K562 (cell line): ENCODE measurements around the gene LRP1B. TPM values are rescaled to one million over a fixed set of nuclear protein-coding genes. Genes with fewer than 3 reads are reported as not detected.
A peak's percentile ranks its signal among the peaks of the same experiment; 100 is the strongest.

ENCODE experiments used
- ATAC-seq: fragments of 200-7000 bp; cut with Tn5 transposase; 3 replicates; pipeline ENCODE4 v1.9.1; 2020; ENCODE audit warnings: moderate library complexity
- BruUV-seq: library from RNA; stranded (reverse); fragments of 400-500 nt; replicated peaks from 2 replicates; lab custom pipeline; 2021; lab: Mats Ljungman, UMichigan
- CTCF ChIA-PET: fragments of 300-600 bp; formaldehyde crosslinking; extraction: SDS; loops from one replicate; lab custom pipeline; 2021; ENCODE audit warnings: low intra/inter-chr PET ratio; lab: Yijun Ruan, JAX
- POLR2A ChIA-PET: fragments of 300-600, 350-650 bp; sonication (Branson Sonifier 250); formaldehyde crosslinking; extraction: SDS; loops from one replicate; lab custom pipeline; 2021; ENCODE audit warnings: antibody characterized with exemption, inconsistent platforms; lab: Yijun Ruan, JAX
- DNase-seq, 4 experiments: peaks; one replicate each; pipeline versions ENCODE4 v3.0.0 to v3.0.0-alpha.2; 2011 to 2018; ENCODE audit warnings: low spot score in 3 of 4, mixed read lengths in 3 of 4; ENCODE audit errors: extremely low read depth in 1 of 4
- FAIRE-seq: peaks from 2 replicates; lab custom pipeline; 2011; peaks lifted over from hg19 to GRCh38; lab: Jason Lieb, UNC
- H2AFZ ChIP-seq: 2 replicates; pipeline ENCODE4 v1.6.0; 2011; ENCODE audit warnings: low read depth, low read length, control low read depth, inconsistent platforms
- H3K27ac ChIP-seq: fragments of 200-600 bp; 3 replicates; pipeline ENCODE4 v1.8.0; 2011; ENCODE audit warnings: low read depth, mild to moderate bottlenecking, control low read depth, inconsistent platforms, low read length, moderate library complexity, mixed read lengths; ENCODE audit errors: extremely low read depth
- H3K27me3 ChIP-seq, 2 experiments: fragments of 300-600 bp in 1 of 2; 2 replicates in 1 of 2; 3 replicates in 1 of 2; pipeline versions ENCODE4 v1.6.0 to v1.8.0; 2011; ENCODE audit warnings: inconsistent platforms in 2 of 2, low read length in 2 of 2, mild to moderate bottlenecking in 1 of 2, mixed read lengths in 1 of 2, moderate library complexity in 1 of 2; ENCODE audit not compliant: control insufficient read depth in 2 of 2, insufficient read depth in 2 of 2
- H3K36me3 ChIP-seq: fragments of 300-600 bp; 3 replicates; pipeline ENCODE4 v1.8.0; 2011; ENCODE audit warnings: mild to moderate bottlenecking, low read length, inconsistent platforms; ENCODE audit not compliant: control insufficient read depth, insufficient read depth
- H3K4me1 ChIP-seq, 2 experiments: fragments of 200-600 bp in 1 of 2; replicated peaks in 1 of 2; 2 replicates in 1 of 2; 3 replicates in 1 of 2; pipeline versions ENCODE4 v1.5.1 to v1.8.0; 2011; ENCODE audit warnings: inconsistent platforms in 2 of 2, low read length in 2 of 2, mild to moderate bottlenecking in 1 of 2, mixed read lengths in 1 of 2, moderate library complexity in 1 of 2; ENCODE audit not compliant: control insufficient read depth in 2 of 2, insufficient read depth in 2 of 2
- H3K4me2 ChIP-seq: 2 replicates; pipeline ENCODE4 v1.6.1; 2011; ENCODE audit warnings: low read length, control low read depth, inconsistent platforms, mixed read lengths; ENCODE audit not compliant: insufficient read depth
- H3K4me3 ChIP-seq: fragments of 200-600 bp; sonication (generic), shearing (Covaris generic); 2 replicates; pipeline ENCODE4 v1.5.1; 2016; ENCODE audit warnings: control low read depth, inconsistent platforms
- H3K79me2 ChIP-seq: fragments of 200-600 bp; 3 replicates; pipeline ENCODE4 v1.8.0; 2011; ENCODE audit warnings: low read length, inconsistent platforms; ENCODE audit not compliant: control insufficient read depth, insufficient read depth
- H3K9ac ChIP-seq, 2 experiments: 2 replicates each; pipeline versions ENCODE4 v1.6.0 to v1.6.1; 2011; ENCODE audit warnings: low read depth in 2 of 2, low read length in 2 of 2, control low read depth in 1 of 2, inconsistent platforms in 1 of 2, mild to moderate bottlenecking in 1 of 2, mixed read lengths in 1 of 2; ENCODE audit not compliant: insufficient read depth in 1 of 2
- H3K9me1 ChIP-seq: one replicate; pipeline ENCODE4 v1.6.0; 2011; ENCODE audit warnings: inconsistent platforms, mild to moderate bottlenecking, low read length, moderate library complexity; ENCODE audit not compliant: control insufficient read depth, insufficient read depth
- H3K9me3 ChIP-seq: replicated peaks from 2 replicates; pipeline ENCODE4 v1.5.1; 2011; ENCODE audit warnings: low read depth, low read length, inconsistent platforms; ENCODE audit not compliant: control insufficient read depth, insufficient read depth
- H4K20me1 ChIP-seq: replicated peaks from 2 replicates; pipeline ENCODE4 v1.6.1; 2011; ENCODE audit warnings: low read length, inconsistent platforms, mixed read lengths; ENCODE audit not compliant: control insufficient read depth, insufficient read depth
- SPI1 ChIP-seq: IDR thresholded peaks from 2 replicates; pipeline ENCODE4 v1.6.1; 2011; ENCODE audit warnings: low read depth, low read length, control low read depth, borderline replicate concordance
- TSHZ1 ChIP-seq: fragments of 250-450 bp; sonication (Bioruptor Pico); IDR thresholded peaks from 2 replicates; pipeline ENCODE4 v1.4.0; 2020; ENCODE audit warnings: mild to moderate bottlenecking, moderate library complexity
- WGBS: fragments of 100-300 bp; shearing (Covaris generic); methylation state at CpG from one replicate; pipeline ENCODE4 v1.1.6; 2016; ENCODE audit warnings: low coverage, mixed read lengths; ENCODE audit not compliant: insufficient coverage; ENCODE audit errors: missing lambda C conversion rate; 5-methylcytosine and 5-hydroxymethylcytosine counted together
- in situ Hi-C: fragments of 300-500 bp; cut with MboI; formaldehyde crosslinking; loops from 4 replicates; pipeline ENCODE4 v1.15.0; 2018; ENCODE audit warnings: inconsistent platforms, mixed read lengths
- intact Hi-C: fragments of 100-400 bp; cut with micrococcal nuclease; formaldehyde crosslinking; loops from 2 replicates; pipeline ENCODE4 v1.14.2; 2022
- polyA plus RNA-seq, 8 experiments: library from polyadenylated mRNA; depleted of rRNA in 4 of 8; stranded (reverse) in 5 of 8; unstranded in 3 of 8; fragments of >200 nt; fragmentation: Nextera tagmentation in 2 of 8; fragmentation: Illumina TruSeq in 1 of 8; extraction: Ambion mirVana in 2 of 8; extraction: Trizol in 1 of 8; gene quantifications; 2 replicates each; pipeline versions ENCODE4 v1.2.1 to v1.2.3, GENCODE V29; 2011 to 2014; ENCODE audit warnings: inconsistent platforms in 1 of 8, missing spikeins in 1 of 8
- total RNA-seq, 7 experiments: library from RNA; depleted of rRNA in 6 of 7; stranded (reverse); fragments of >200 nt in 6 of 7; fragmentation: Illumina TruSeq in 2 of 7; extraction: Trizol in 2 of 7; gene quantifications; 2 replicates each; pipeline versions ENCODE4 v1.2.1 to v1.2.3, GENCODE V29; 2011 to 2021; ENCODE audit warnings: low replicate concordance in 1 of 7

Gene LRP1B
- total and polyA plus RNA-seq, 9 of the 15 experiments (the other 6 are each of a cell fraction or from before 2014, with no cell fraction given): not detected

- no peak for FAIRE-seq
- intact Hi-C loops: no loop called here
Observed at GRCh38 chr2:140639628-140640027, 1491.2 kb downstream of the LRP1B start.

More at GRCh38 chr2:140639628-140640027, 1491.2 kb downstream of the LRP1B start:
- DNase-seq (no peak), ATAC-seq (no peak)
- H3K4me3 ChIP-seq: no peak overlapping the region
- H4K20me1 ChIP-seq: no peaks in the 10 kb centered on the region
- no peaks in the 10 kb centered on the region for H3K4me1 ChIP-seq
- WGBS: 0% methylated on average over 3 of the region's 3 CpGs
- POLR2A ChIA-PET: no interaction called here
- H3K79me2 ChIP-seq: no peaks in the 10 kb centered on the region
- no peak for TF ChIP-seq TSHZ1 (CRISPR knock-in tag)
- peak; percentile 24; the same call in 1 of the 2 replicates for TF ChIP-seq SPI1
- H3K9ac ChIP-seq: no peak overlapping the region
- no peak overlapping the region for H2AFZ ChIP-seq
- H3K9me1 ChIP-seq: no peaks in the 10 kb centered on the region
- in situ Hi-C loops: no loop called here
- no peak overlapping the region for H3K27ac ChIP-seq
- no peaks in the 10 kb centered on the region for H3K27me3 ChIP-seq
- BruUV-seq: no TSS peak
- H3K36me3 ChIP-seq: no peaks in the 10 kb centered on the region
- CTCF ChIA-PET: no interaction called here
- no peak overlapping the region for H3K4me2 ChIP-seq
- H3K9me3 ChIP-seq: no peaks in the 10 kb centered on the region
